Aorta (tissue), 5 donors: ENCODE measurements around the gene NCOA3. TPM values are rescaled to one million over a fixed set of nuclear protein-coding genes. Genes with fewer than 3 reads are reported as not detected.
"Not testable (repeated sequence)": the region's sequence is repeated elsewhere in the genome, so short reads cannot be mapped to it uniquely, and the experiment has no call there.

Experiments used
- ATAC-seq: fragments of 200-7000 bp; cut with Tn5 transposase; one replicate; pipeline ENCODE4 v1.9.1; 2022; ENCODE audit warnings: moderate library complexity; ENCODE audit not compliant: low FRiP score
- DNase-seq, 2 donors: peaks; one replicate each; pipeline ENCODE4 v3.0.0-alpha.2; 2020
- H3K27ac ChIP-seq, 2 donors: one replicate each; pipeline ENCODE4 v1.5.1; 2013; ENCODE audit warnings: low read length in 2 of 2, mild to moderate bottlenecking in 2 of 2, moderate library complexity in 2 of 2, control low read depth in 1 of 2, inconsistent platforms in 1 of 2, low read depth in 1 of 2
- H3K27me3 ChIP-seq, 2 donors: one replicate each; pipeline ENCODE4 v1.6.1; 2013; ENCODE audit warnings: control low read depth in 1 of 2, low read length in 1 of 2, mild to moderate bottlenecking in 1 of 2, moderate library complexity in 1 of 2; ENCODE audit not compliant: insufficient read depth in 2 of 2, control insufficient read depth in 1 of 2
- H3K36me3 ChIP-seq, 2 donors: one replicate each; pipeline ENCODE4 v1.6.1; 2013; ENCODE audit warnings: control low read depth in 1 of 2, low read length in 1 of 2, mild to moderate bottlenecking in 1 of 2; ENCODE audit not compliant: insufficient read depth in 2 of 2, control insufficient read depth in 1 of 2
- H3K4me1 ChIP-seq, 2 donors: one replicate each; pipeline ENCODE4 v1.6.1; 2013; ENCODE audit warnings: low read length in 2 of 2, control low read depth in 1 of 2, mild to moderate bottlenecking in 1 of 2, moderate library complexity in 1 of 2; ENCODE audit not compliant: insufficient read depth in 2 of 2, control insufficient read depth in 1 of 2
- H3K4me3 ChIP-seq, 2 donors: one replicate each; pipeline ENCODE4 v1.5.1; 2013; ENCODE audit warnings: low read length in 2 of 2, control low read depth in 1 of 2, mild to moderate bottlenecking in 1 of 2
- H3K9me3 ChIP-seq: one replicate; pipeline ENCODE4 v1.6.1; 2013; ENCODE audit warnings: mild to moderate bottlenecking, low read length; ENCODE audit not compliant: control insufficient read depth
- WGBS, 2 donors: extraction: QIAGEN DNeasy Blood & Tissue Kit; methylation state at CpG; one replicate each; pipeline ENCODE4 v1.1.7; 2013; 5-methylcytosine and 5-hydroxymethylcytosine counted together
- intact Hi-C, 2 donors: fragments of 100-400 bp; cut with DNase I; formaldehyde crosslinking; loops; one replicate each; pipeline versions ENCODE4 v1.14.2 to v1.15.0; 2022
- polyA plus RNA-seq, 2 donors: library from polyadenylated mRNA; stranded (reverse); fragments of 200-250 nt; gene quantifications; one replicate each; pipeline ENCODE4 v1.2.3, GENCODE V29; 2013
- total RNA-seq, 2 donors: library from RNA; stranded (reverse); fragmentation: NEBNext Ultra II Directional; extraction: Animal tissue kit (Norgen Biotek cat#: 25700); gene quantifications; one replicate each; pipeline ENCODE4 v1.2.1, GENCODE V29; 2021
- donor health status: healthy with polysubstance abuse.
- donor health status: Bipolar disorder and iron deficiency.
- donor health status: DM: no; HTN: no; CAD: no.
- donor health status: DM: no; HTN: no; CAD: no.
- donor health status: DM: yes; HTN: yes; CAD: no.

The NCOA3 gene
- total and polyA plus RNA-seq, 4 donors = 4.8 to 53.7 (median 27.7) TPM

DNA sequence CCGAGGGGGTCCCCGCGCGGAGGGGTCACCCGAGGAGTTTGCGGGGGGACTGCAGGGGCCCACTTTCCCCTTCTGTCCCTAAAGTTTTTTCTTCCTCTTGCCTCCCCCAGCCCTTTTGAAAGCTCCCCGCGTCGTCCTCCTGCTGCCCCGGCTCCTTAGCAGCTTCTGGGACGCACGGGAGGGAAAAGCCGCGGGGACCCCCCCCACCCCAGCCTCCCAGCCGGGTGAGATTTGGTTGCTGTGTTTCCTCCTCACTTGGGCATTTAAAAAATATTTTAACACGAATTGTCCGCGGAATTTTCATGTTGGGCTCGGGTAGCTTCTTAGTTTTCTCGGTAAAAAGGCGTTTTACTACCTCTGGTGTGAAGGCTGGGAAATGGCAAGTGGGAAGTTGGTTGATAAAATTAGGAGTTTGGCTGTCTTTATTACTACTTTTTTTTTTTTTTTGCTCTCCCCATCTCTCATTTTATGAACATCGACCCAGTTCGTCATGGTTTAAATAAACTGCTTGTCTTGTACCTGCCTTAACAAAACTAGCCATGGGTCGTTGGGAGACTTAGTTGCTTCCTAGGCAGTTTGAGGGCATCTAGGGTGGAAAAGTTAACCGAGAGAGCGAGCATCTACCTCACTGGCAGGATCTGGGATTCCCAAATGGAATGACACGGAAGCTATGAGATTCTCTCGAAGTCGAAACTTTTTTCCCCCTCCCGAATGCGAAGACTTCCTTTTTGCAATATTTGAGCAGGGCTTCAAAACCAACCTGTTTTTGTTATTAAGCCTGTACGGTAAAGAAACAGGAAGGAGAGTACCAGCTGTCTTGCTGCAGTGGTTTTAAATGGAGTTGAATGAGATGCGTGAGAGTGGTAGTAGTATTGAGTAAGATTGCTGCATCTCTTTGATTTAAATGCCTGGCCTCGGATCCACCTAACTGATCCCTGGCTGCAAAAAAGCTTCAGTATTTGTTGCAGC lies 868 bp downstream of the NCOA3 start:
- ATAC-seq = peak; percentile 45
- no peaks in the 10 kb centered on the region for H3K27me3 ChIP-seq
- H3K36me3 ChIP-seq = no peaks in the 10 kb centered on the region
- peak overlapping the region; percentile 86 to 96 for H3K4me3 ChIP-seq
- intact Hi-C loops = loop anchor here (5.0 to 10.0 kb wide), 5 partner anchors 35 to 120 kb away; no protein-coding TSS in a partner anchor
- no peaks in the 10 kb centered on the region for H3K4me1 ChIP-seq
- no peaks in the 10 kb centered on the region for H3K9me3 ChIP-seq
- WGBS, 2 donors = 0% methylated on average over 25 to 34 of the region's 34 CpGs
- peak in 1 of 2 donors; percentile 55 for DNase-seq
- H3K27ac ChIP-seq = peak overlapping the region; percentile 32 to 73

DNA sequence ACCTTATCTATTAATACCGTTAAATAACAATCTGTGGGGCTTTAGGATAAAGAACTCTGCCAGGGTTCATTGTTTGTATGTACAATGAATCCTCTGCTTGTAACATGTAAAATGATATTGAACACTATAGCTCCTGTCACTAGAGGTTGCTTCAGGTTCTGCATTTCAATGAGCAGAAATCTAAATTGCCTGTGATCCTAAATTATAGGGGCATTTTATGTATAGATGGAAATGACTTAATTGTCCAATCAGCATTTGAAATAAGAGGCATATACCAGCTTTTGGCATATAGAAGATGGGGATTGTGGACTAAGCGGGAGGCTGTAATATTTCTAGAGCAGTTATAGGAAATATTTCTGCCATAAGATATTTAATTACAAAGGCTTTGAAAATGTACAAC lies 2.0 kb downstream of the NCOA3 start:
- 46 to 48% methylated on average over 2 of the region's 2 CpGs for WGBS, 2 donors
- H3K4me3 ChIP-seq = peak overlapping the region in 1 of 2 donors; percentile 96
- no peak for ATAC-seq
- no peak overlapping the region for H3K27ac ChIP-seq
- H3K36me3 ChIP-seq = no peaks in the 10 kb centered on the region
- no peaks in the 10 kb centered on the region for H3K4me1 ChIP-seq
- no peak for DNase-seq
- H3K27me3 ChIP-seq = no peaks in the 10 kb centered on the region
- H3K9me3 ChIP-seq = no peaks in the 10 kb centered on the region
- intact Hi-C loops = loop anchor here (5.0 to 10.0 kb wide), 5 partner anchors 36 to 121 kb away; no protein-coding TSS in a partner anchor

DNA sequence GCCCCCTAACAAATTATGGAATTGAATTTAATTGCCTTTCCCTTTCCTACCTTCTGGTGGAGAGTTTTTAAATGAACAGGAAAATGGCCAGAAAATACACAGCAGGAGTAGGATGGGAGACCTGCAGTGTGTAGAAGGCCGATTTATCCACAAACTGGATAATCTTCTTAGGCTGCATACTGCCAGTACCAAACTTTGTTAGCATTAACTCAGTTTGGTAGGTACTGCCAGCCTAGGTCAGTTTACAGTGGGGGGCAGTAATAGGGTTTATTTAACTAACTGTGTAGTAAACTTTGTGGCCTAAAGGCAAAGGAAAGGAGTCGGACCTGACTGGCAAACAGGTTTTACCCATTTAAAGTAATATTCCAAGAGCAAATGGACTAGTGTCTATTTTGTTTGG lies 4.6 kb downstream of the NCOA3 start:
- H3K27me3 ChIP-seq = no peaks in the 10 kb centered on the region
- intact Hi-C loops = loop anchor here (5.0 to 10.0 kb wide), 3 partner anchors 58 to 108 kb away; no protein-coding TSS in a partner anchor
- DNase-seq = no peak
- no peaks in the 10 kb centered on the region for H3K36me3 ChIP-seq
- H3K4me3 ChIP-seq = no peak overlapping the region
- H3K27ac ChIP-seq = no peak overlapping the region
- no peak for ATAC-seq
- 44 to 56% methylated on average over 2 of the region's 2 CpGs for WGBS, 2 donors
- no peaks in the 10 kb centered on the region for H3K9me3 ChIP-seq
- H3K4me1 ChIP-seq = peaks cover 0 to 2% of the 10 kb centered on the region in 2 donors

DNA sequence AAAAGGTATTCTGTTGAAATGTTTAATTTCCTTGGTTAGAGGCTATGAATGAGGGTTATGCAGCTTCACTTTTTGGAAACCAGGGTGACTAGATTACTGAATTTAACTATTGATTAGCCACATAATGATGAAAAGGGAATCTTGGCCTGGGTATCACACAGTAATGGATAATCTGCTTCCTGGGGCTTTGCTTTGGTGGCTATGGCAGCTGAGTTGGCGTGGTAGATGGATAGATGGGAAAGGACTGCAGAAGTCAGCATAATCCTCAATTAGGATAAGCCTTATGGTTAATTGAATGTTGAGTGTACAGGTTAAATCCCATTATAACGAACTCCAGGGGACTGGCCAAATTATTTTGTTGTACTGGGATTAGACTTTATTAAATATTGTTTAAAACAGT lies 5.2 kb downstream of the NCOA3 start:
- H3K9me3 ChIP-seq = no peaks in the 10 kb centered on the region
- WGBS, 2 donors = 43 to 88% methylated on average over 2 of the region's 2 CpGs
- H3K36me3 ChIP-seq = no peaks in the 10 kb centered on the region
- peaks cover 0 to 2% of the 10 kb centered on the region in 2 donors for H3K4me1 ChIP-seq
- ATAC-seq (no peak), DNase-seq (no peak)
- no peak overlapping the region for H3K27ac ChIP-seq
- intact Hi-C loops = loop anchor here (5.0 to 10.0 kb wide), 3 partner anchors 58 to 108 kb away; no protein-coding TSS in a partner anchor
- no peaks in the 10 kb centered on the region for H3K27me3 ChIP-seq
- H3K4me3 ChIP-seq = no peak overlapping the region

DNA sequence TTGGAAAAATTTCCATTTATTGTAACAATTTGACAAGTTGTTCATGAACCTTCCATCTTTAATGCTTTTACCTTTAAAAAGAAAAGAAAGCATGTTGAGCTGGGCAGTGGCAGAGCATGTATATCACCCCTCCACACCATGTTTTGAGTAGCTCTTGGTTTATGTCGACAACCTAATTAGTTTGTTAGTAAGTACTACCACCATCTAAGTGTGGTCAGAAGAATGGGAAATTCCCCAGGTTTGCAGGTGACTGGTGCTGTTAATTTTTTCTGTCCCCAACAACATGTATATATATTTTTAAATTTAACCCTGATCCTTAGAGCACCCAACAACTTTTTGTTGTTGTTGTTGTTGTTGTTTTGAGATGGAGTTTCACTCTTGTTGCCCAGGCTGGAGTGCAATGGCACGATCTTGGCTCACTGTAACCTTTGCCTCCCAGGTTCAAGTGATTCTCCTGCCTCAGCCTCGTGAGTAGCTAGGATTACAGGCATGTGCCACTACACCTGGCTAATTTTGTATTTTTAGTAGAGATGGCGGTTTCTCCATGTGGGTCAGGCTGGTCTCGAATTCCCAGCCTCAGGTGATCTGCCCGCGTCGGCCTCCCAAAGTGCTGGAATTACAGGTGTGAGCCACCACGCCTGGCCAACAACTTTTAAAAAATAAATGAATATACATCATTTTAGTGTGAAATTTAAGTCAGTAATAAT lies 5.7 kb downstream of the NCOA3 start:
- not testable (repeated sequence) for H3K9me3 ChIP-seq, H3K27ac ChIP-seq, H3K4me1 ChIP-seq, H3K27me3 ChIP-seq, ATAC-seq, H3K4me3 ChIP-seq, H3K36me3 ChIP-seq, DNase-seq
- intact Hi-C loops = loop anchor here (5.0 to 10.0 kb wide), 3 partner anchors 57 to 107 kb away; no protein-coding TSS in a partner anchor
- WGBS, 2 donors = 97% methylated on average over 9 of the region's 9 CpGs

DNA sequence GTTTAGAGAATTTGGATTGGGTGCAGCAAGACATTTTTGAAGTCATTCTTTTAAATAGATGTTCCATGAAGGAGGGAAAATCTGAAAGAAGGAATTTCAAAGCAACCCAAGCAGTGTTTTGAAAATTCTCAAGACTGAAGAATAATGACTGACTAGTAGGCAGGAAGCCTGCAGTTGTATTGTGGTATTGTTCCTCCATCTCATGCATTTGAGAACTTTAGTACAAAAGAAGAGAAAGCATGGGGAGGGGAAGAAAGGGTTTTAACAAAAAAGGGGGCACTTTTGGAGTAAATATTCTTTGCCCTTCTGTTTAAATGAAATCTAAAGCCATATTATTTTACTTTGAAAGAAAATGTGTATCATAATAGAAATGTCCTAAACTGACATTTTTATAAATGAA lies 6.6 kb downstream of the NCOA3 start:
- no peaks in the 10 kb centered on the region for H3K9me3 ChIP-seq
- ATAC-seq (no peak), DNase-seq (no peak)
- no peaks in the 10 kb centered on the region for H3K27me3 ChIP-seq
- H3K4me3 ChIP-seq = no peak overlapping the region
- intact Hi-C loops = loop anchor here (5.0 to 10.0 kb wide), 3 partner anchors 57 to 107 kb away; no protein-coding TSS in a partner anchor
- H3K27ac ChIP-seq = no peak overlapping the region
- H3K36me3 ChIP-seq = no peaks in the 10 kb centered on the region
- peaks cover 0 to 2% of the 10 kb centered on the region in 2 donors for H3K4me1 ChIP-seq

DNA sequence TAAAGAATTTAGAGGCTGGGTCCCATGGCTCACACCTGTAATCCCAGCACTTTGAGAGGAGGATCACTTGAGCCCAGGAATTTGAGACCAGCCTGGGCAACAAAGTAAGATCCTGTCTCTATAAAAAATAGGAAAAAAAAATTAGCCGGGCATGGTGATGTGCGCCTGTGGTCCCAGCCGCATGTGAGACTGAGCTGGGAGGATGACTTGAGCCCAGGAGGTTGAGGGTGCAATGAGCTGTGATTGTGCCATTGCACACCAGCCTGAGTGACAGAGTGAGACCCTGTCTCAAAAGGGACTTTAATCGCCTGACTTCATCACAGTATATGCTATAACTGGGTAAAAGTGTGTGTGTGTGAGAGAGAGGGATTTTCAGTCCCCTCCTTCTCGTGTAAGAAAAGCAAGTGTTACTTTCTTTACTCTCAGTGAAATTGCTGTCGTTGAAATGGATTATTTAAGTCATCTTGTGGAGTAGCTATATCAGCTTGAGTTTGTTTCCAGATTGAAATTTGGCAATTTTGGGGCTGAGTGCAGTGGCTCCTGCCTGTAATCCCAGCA lies 7.5 kb downstream of the NCOA3 start:
- H3K27ac ChIP-seq = no peak overlapping the region
- intact Hi-C loops = loop anchor here (5.0 to 10.0 kb wide), 3 partner anchors 56 to 106 kb away; no protein-coding TSS in a partner anchor
- peaks cover 0 to 2% of the 10 kb centered on the region in 2 donors for H3K4me1 ChIP-seq
- no peaks in the 10 kb centered on the region for H3K36me3 ChIP-seq
- no peak for DNase-seq
- 76 to 84% methylated on average over 6 of the region's 6 CpGs for WGBS, 2 donors
- H3K9me3 ChIP-seq = no peaks in the 10 kb centered on the region
- no peaks in the 10 kb centered on the region for H3K27me3 ChIP-seq
- H3K4me3 ChIP-seq = no peak overlapping the region
- ATAC-seq = no peak

DNA sequence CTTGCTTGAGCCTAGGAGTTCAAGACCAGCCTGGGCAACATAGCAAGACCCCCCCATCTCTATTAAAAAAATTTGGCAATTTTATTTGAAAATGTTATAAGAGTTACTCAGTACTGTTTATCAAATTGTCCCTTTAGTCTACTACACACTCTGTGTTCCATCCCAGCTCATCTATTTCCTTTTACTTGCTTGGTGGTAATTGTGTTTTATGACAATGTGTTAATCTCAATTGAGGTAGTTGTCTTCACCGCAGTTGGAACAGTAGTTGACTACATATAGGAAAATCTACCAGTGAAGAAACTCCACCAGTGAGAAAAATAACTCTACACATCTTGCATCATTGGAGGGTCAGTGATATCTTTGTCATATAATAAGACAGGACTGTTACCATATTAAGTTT lies 8.0 kb downstream of the NCOA3 start:
- no peak for DNase-seq
- Histone ChIP-seq H3K9me3 (no peaks in the 10 kb centered on the region), H3K27me3 (no peaks in the 10 kb centered on the region), H3K27ac (no peak overlapping the region), H3K36me3 (no peaks in the 10 kb centered on the region), H3K4me3 (no peak overlapping the region), H3K4me1 (peaks cover 0 to 2% of the 10 kb centered on the region in 2 donors)
- intact Hi-C loops = loop anchor here (5.0 to 10.0 kb wide), 3 partner anchors 55 to 105 kb away; no protein-coding TSS in a partner anchor
- WGBS, 2 donors = 98 to 100% methylated on average over 1 of the region's 1 CpG
- ATAC-seq = no peak
